Naive thymus-derived CD4-positive, alpha-beta T cell (primary cell): ENCODE data around the gene SMARCA1. TPM values are rescaled to one million over a fixed set of nuclear protein-coding genes. Genes with fewer than 3 reads are reported as not detected.

Experiments used
- ATAC-seq: fragments of 150-1000 bp; cut with Tn5 transposase; 2 replicates; pipeline ENCODE4 v1.10.0; 2021; ENCODE audit warnings: mild to moderate bottlenecking, moderate library complexity
- CTCF ChIA-PET: fragments of 350-600 bp; sonication (Branson Sonifier 250); formaldehyde crosslinking; loops from one replicate; lab custom pipeline; 2021; ENCODE audit warnings: antibody characterized with exemption; lab: Charles Lee
- POLR2A ChIA-PET: fragments of 350-600 bp; sonication (Branson Sonifier 250); formaldehyde crosslinking; loops from one replicate; lab custom pipeline; 2021; ENCODE audit warnings: antibody characterized with exemption, inconsistent platforms; lab: Charles Lee
- DNase-seq, 9 donors: peaks; one replicate each; pipeline versions ENCODE4 v3.0.0 to v3.0.0-alpha.2; 2020 to 2022; ENCODE audit warnings: mixed read lengths in 1 of 9
- H3K27ac ChIP-seq: one replicate; pipeline ENCODE4 v1.7.0; 2013; ENCODE audit warnings: mild to moderate bottlenecking, low read depth, low read length, moderate library complexity
- H3K27me3 ChIP-seq, 2 donors: one replicate each; pipeline ENCODE4 v1.7.0; 2013; ENCODE audit warnings: low read length in 2 of 2, mild to moderate bottlenecking in 2 of 2, moderate library complexity in 2 of 2; ENCODE audit not compliant: control insufficient read depth in 2 of 2, insufficient read depth in 2 of 2
- H3K36me3 ChIP-seq, 3 experiments: 1 replicate in 2 of 3; 2 replicates in 1 of 3; pipeline ENCODE4 v1.7.0; 2013; ENCODE audit warnings: low read length in 3 of 3, mild to moderate bottlenecking in 3 of 3, moderate library complexity in 1 of 3; ENCODE audit not compliant: insufficient read depth in 3 of 3, control insufficient read depth in 2 of 3
- H3K4me1 ChIP-seq, 2 donors: one replicate each; pipeline ENCODE4 v1.7.0; 2013; ENCODE audit warnings: low read length in 2 of 2, mild to moderate bottlenecking in 2 of 2, moderate library complexity in 1 of 2; ENCODE audit not compliant: control insufficient read depth in 2 of 2, insufficient read depth in 2 of 2
- H3K4me3 ChIP-seq: 2 replicates; pipeline ENCODE4 v1.7.0; 2013; ENCODE audit warnings: mild to moderate bottlenecking, low read length
- H3K9me3 ChIP-seq, 3 experiments: 1 replicate in 2 of 3; 2 replicates in 1 of 3; pipeline ENCODE4 v1.7.0; 2013; ENCODE audit warnings: low read length in 3 of 3; ENCODE audit not compliant: control insufficient read depth in 2 of 3
- H3K27ac Mint-ChIP-seq, 9 donors: one replicate each; pipeline ENCODE4 v1.8.0; 2020 to 2022; ENCODE audit warnings: mixed read lengths in 9 of 9, mild to moderate bottlenecking in 8 of 9, moderate library complexity in 5 of 9, inconsistent platforms in 2 of 9
- H3K27me3 Mint-ChIP-seq, 5 donors: one replicate each; pipeline ENCODE4 v1.8.0; 2021 to 2022; ENCODE audit warnings: mixed read lengths in 5 of 5, mild to moderate bottlenecking in 1 of 5
- H3K36me3 Mint-ChIP-seq, 5 donors: one replicate each; pipeline ENCODE4 v1.8.0; 2020 to 2022; ENCODE audit warnings: mixed read lengths in 5 of 5, mild to moderate bottlenecking in 3 of 5, inconsistent platforms in 1 of 5
- H3K4me1 Mint-ChIP-seq, 7 donors: one replicate each; pipeline ENCODE4 v1.8.0; 2020 to 2022; ENCODE audit warnings: mixed read lengths in 7 of 7, mild to moderate bottlenecking in 3 of 7, inconsistent platforms in 1 of 7
- H3K4me3 Mint-ChIP-seq, 10 donors: one replicate each; pipeline ENCODE4 v1.8.0; 2020 to 2022; ENCODE audit warnings: mild to moderate bottlenecking in 10 of 10, mixed read lengths in 10 of 10, moderate library complexity in 6 of 10, inconsistent platforms in 2 of 10
- H3K9me3 Mint-ChIP-seq, 11 donors: one replicate each; pipeline ENCODE4 v1.8.0; 2020 to 2022; ENCODE audit warnings: mixed read lengths in 11 of 11, mild to moderate bottlenecking in 4 of 11, inconsistent platforms in 1 of 11, moderate library complexity in 1 of 11
- intact Hi-C, 2 donors: fragments of 100-400 bp; cut with micrococcal nuclease; formaldehyde crosslinking; loops; one replicate each; pipeline ENCODE4 v1.15.1; 2023
- polyA plus RNA-seq, 2 donors: library from polyadenylated mRNA; unstranded; fragments of 300-500 nt; fragmentation: Illumina TruSeq; gene quantifications; one replicate each; pipeline ENCODE4 v1.2.3, GENCODE V29; 2021
- total RNA-seq, 6 experiments: library from RNA in 5 of 6; stranded (reverse) in 5 of 6; gene quantifications; 1 replicate in 5 of 6; 2 replicates in 1 of 6; pipeline ENCODE4 v1.2.3 and lab custom pipeline; 2021 to 2026

The SMARCA1 gene
- total and polyA plus RNA-seq, 7 experiments from 2014 or later = 0.72 to 5.0 (median 2.6) TPM; not detected in 1

GRCh38 chrX:129497146-129497843, 26.0 kb downstream of the SMARCA1 start:
- DNase-seq (no peak), ATAC-seq (no peak)
- ChIA-PET CTCF (no interaction called here), POLR2A (no interaction called here)
- Mint-ChIP-seq H3K4me1 (peaks cover 0 to 5% (median 2%) of the 10 kb centered on the region in 7 donors), H3K4me3 (no peak overlapping the region), H3K36me3 (peaks cover 0 to 11% (median 0%) of the 10 kb centered on the region in 5 donors), H3K27ac (peak overlapping the region in 1 of 9 donors; percentile 7), H3K9me3 (no peaks in the 10 kb centered on the region), H3K27me3 (no peaks in the 10 kb centered on the region)
- Histone ChIP-seq H3K36me3 (no peaks in the 10 kb centered on the region), H3K27ac (no peak overlapping the region), H3K4me3 (no peak overlapping the region), H3K9me3 (no peaks in the 10 kb centered on the region), H3K27me3 (no peaks in the 10 kb centered on the region), H3K4me1 (no peaks in the 10 kb centered on the region)
- intact Hi-C loops = no loop called here

- Mint-ChIP-seq H3K4me3 (no peak overlapping the region), H3K4me1 (no peaks in the 10 kb centered on the region), H3K27me3 (no peaks in the 10 kb centered on the region), H3K9me3 (no peaks in the 10 kb centered on the region), H3K36me3 (peaks cover 0 to 6% (median 0%) of the 10 kb centered on the region in 5 donors), H3K27ac (no peak overlapping the region)
- no peaks in the 10 kb centered on the region for H3K4me1 ChIP-seq
- no peak overlapping the region for H3K27ac ChIP-seq
- no peaks in the 10 kb centered on the region for H3K36me3 ChIP-seq
- H3K9me3 ChIP-seq = no peaks in the 10 kb centered on the region
- no peak for ATAC-seq
- H3K4me3 ChIP-seq = no peak overlapping the region
- intact Hi-C loops = no loop called here
- no peak for DNase-seq
- ChIA-PET CTCF (no interaction called here), POLR2A (no interaction called here)
- H3K27me3 ChIP-seq = no peaks in the 10 kb centered on the region
Measured at GRCh38 chrX:129496625-129497024, 26.7 kb downstream of the SMARCA1 start.

- Mint-ChIP-seq H3K4me1 (no peaks in the 10 kb centered on the region), H3K27ac (no peak overlapping the region), H3K27me3 (no peaks in the 10 kb centered on the region), H3K36me3 (peaks cover 0 to 6% (median 0%) of the 10 kb centered on the region in 5 donors), H3K9me3 (no peaks in the 10 kb centered on the region), H3K4me3 (no peak overlapping the region)
- Histone ChIP-seq H3K4me3 (no peak overlapping the region), H3K4me1 (no peaks in the 10 kb centered on the region), H3K9me3 (no peaks in the 10 kb centered on the region), H3K27ac (no peak overlapping the region), H3K36me3 (no peaks in the 10 kb centered on the region), H3K27me3 (no peaks in the 10 kb centered on the region)
- POLR2A ChIA-PET = interaction anchor here (0.8 kb wide), 1 partner anchor 8 kb away, joined by 3 read pairs; no protein-coding TSS in a partner anchor
- CTCF ChIA-PET = no interaction called here
- intact Hi-C loops = no loop called here
- ATAC-seq = no peak
- DNase-seq = no peak
Measured at GRCh38 chrX:129495900-129496299, 27.4 kb downstream of the SMARCA1 start.

- ATAC-seq (no peak), DNase-seq (no peak)
- no peaks in the 10 kb centered on the region for H3K9me3 Mint-ChIP-seq
- intact Hi-C loops = no loop called here
- no peaks in the 10 kb centered on the region for H3K4me1 Mint-ChIP-seq
- Histone ChIP-seq H3K9me3 (no peaks in the 10 kb centered on the region), H3K27me3 (no peaks in the 10 kb centered on the region), H3K4me1 (no peaks in the 10 kb centered on the region), H3K36me3 (no peaks in the 10 kb centered on the region), H3K4me3 (no peak overlapping the region), H3K27ac (no peak overlapping the region)
- ChIA-PET CTCF (no interaction called here), POLR2A (no interaction called here)
- H3K4me3 Mint-ChIP-seq = no peak overlapping the region
- no peak overlapping the region for H3K27ac Mint-ChIP-seq
- H3K27me3 Mint-ChIP-seq = no peaks in the 10 kb centered on the region
- H3K36me3 Mint-ChIP-seq = peaks cover 0 to 6% (median 0%) of the 10 kb centered on the region in 5 donors
Measured at GRCh38 chrX:129494887-129495286, 28.4 kb downstream of the SMARCA1 start.

GRCh38 chrX:129493643-129494042, 29.6 kb downstream of the SMARCA1 start:
- no peak for DNase-seq
- no peaks in the 10 kb centered on the region for H3K36me3 ChIP-seq
- CTCF ChIA-PET = no interaction called here
- intact Hi-C loops = no loop called here
- POLR2A ChIA-PET = no interaction called here
- no peak overlapping the region for H3K27ac ChIP-seq
- no peaks in the 10 kb centered on the region for H3K27me3 Mint-ChIP-seq
- H3K36me3 Mint-ChIP-seq = peaks cover 0 to 9% (median 0%) of the 10 kb centered on the region in 5 donors
- H3K4me1 ChIP-seq = no peaks in the 10 kb centered on the region
- no peaks in the 10 kb centered on the region for H3K4me1 Mint-ChIP-seq
- no peak for ATAC-seq
- H3K9me3 ChIP-seq = no peaks in the 10 kb centered on the region
- H3K4me3 Mint-ChIP-seq = no peak overlapping the region
- H3K9me3 Mint-ChIP-seq = no peaks in the 10 kb centered on the region
- no peaks in the 10 kb centered on the region for H3K27me3 ChIP-seq
- H3K4me3 ChIP-seq = no peak overlapping the region
- no peak overlapping the region for H3K27ac Mint-ChIP-seq

GRCh38 chrX:129490330-129490729, 33.0 kb downstream of the SMARCA1 start:
- H3K27me3 Mint-ChIP-seq = no peaks in the 10 kb centered on the region
- H3K4me3 ChIP-seq = no peak overlapping the region
- H3K27me3 ChIP-seq = no peaks in the 10 kb centered on the region
- no peaks in the 10 kb centered on the region for H3K36me3 ChIP-seq
- H3K27ac ChIP-seq = no peak overlapping the region
- H3K4me1 Mint-ChIP-seq = no peaks in the 10 kb centered on the region
- no peak overlapping the region for H3K4me3 Mint-ChIP-seq
- no peak for ATAC-seq
- no peak overlapping the region for H3K27ac Mint-ChIP-seq
- H3K9me3 Mint-ChIP-seq = no peaks in the 10 kb centered on the region
- CTCF ChIA-PET = no interaction called here
- no peak for DNase-seq
- H3K4me1 ChIP-seq = no peaks in the 10 kb centered on the region
- intact Hi-C loops = no loop called here
- POLR2A ChIA-PET = no interaction called here
- no peaks in the 10 kb centered on the region for H3K9me3 ChIP-seq
- peaks cover 0 to 9% (median 4%) of the 10 kb centered on the region in 5 donors for H3K36me3 Mint-ChIP-seq

- POLR2A ChIA-PET = no interaction called here
- Histone ChIP-seq H3K36me3 (no peaks in the 10 kb centered on the region), H3K27me3 (no peaks in the 10 kb centered on the region), H3K27ac (no peak overlapping the region), H3K4me3 (no peak overlapping the region), H3K9me3 (no peaks in the 10 kb centered on the region), H3K4me1 (no peaks in the 10 kb centered on the region)
- Mint-ChIP-seq H3K4me3 (no peak overlapping the region), H3K27me3 (no peaks in the 10 kb centered on the region), H3K9me3 (no peaks in the 10 kb centered on the region), H3K27ac (no peak overlapping the region), H3K4me1 (no peaks in the 10 kb centered on the region), H3K36me3 (peaks cover 0 to 10% (median 4%) of the 10 kb centered on the region in 5 donors)
- ATAC-seq (no peak), DNase-seq (no peak)
- CTCF ChIA-PET = no interaction called here
- intact Hi-C loops = no loop called here
Measured at GRCh38 chrX:129488359-129488758, 34.9 kb downstream of the SMARCA1 start.
